ENCODE measurements around the gene RGS7. TPM values are rescaled to one million over a fixed set of nuclear protein-coding genes. Genes with fewer than 3 reads are reported as not detected.

Gene RGS7
- total and polyA plus RNA-seq, 2 of the 4 experiments (the other 2 are of a cell fraction), result 0.58 to 0.72 TPM

GRCh38 chr1:240888039-240888786 is 468.8 kb downstream of the RGS7 start:
- dilution Hi-C loops (cut with HindIII; ENCODE audit: low sequenced_read_pairs, unreplicated experiment) (no loop called here), intact Hi-C loops (cut with micrococcal nuclease) (loop anchor here (5.0 kb wide), 1 partner anchor 59 kb away; no protein-coding TSS in a partner anchor), in situ Hi-C loops (cut with MboI; ENCODE audit: low sequenced_read_pairs) (no loop called here)
- no peak overlapping the region for H4K8ac ChIP-seq (ENCODE audit: low read depth in 2 of 2, low read length in 2 of 2)
- no peaks in the 10 kb centered on the region for H3K4me1 ChIP-seq (ENCODE audit: control insufficient read depth, insufficient read depth, low read length)
- H3K9ac ChIP-seq (ENCODE audit: low read depth, low read length), result no peak overlapping the region
- no peak overlapping the region for H2BK120ac ChIP-seq (ENCODE audit: low read depth, low read length)
- H4K20me1 ChIP-seq (ENCODE audit: insufficient read depth, low read length), result no peaks in the 10 kb centered on the region
- no peak overlapping the region for H2AFZ ChIP-seq (replicated peaks; ENCODE audit: low read length, poor library complexity)
- H2BK5ac ChIP-seq (ENCODE audit: low read depth, low read length, poor library complexity, severe bottlenecking), result no peak overlapping the region
- ChIA-PET CTCF (interaction anchor here (0.6 to 1.0 kb wide), 8 partner anchors 14 to 156 kb away, joined by 3 to 6 read pairs (median 3); no protein-coding TSS in a partner anchor), POLR2A (ENCODE audit: unreplicated experiment) (no interaction called here)
- no peak overlapping the region for H2AK9ac ChIP-seq (replicated peaks; ENCODE audit: low read depth, low read length, poor library complexity)
- H3K18ac ChIP-seq (ENCODE audit: low read depth, low read length), result no peak overlapping the region
- H3K27ac ChIP-seq (ENCODE audit: insufficient read depth, low read length), result no peak overlapping the region
- H3K56ac ChIP-seq (ENCODE audit: extremely low read depth, insufficient read depth, low read length), result no peak overlapping the region
- no peaks in the 10 kb centered on the region for H3K9me3 ChIP-seq (ENCODE audit: control insufficient read depth, insufficient read depth, low read length)
- DNase-seq (no peak), ATAC-seq (ENCODE audit: low read depth) (no peak)
- TF ChIP-seq MAFK (IDR thresholded peaks at IDR 0.05; ENCODE audit: low read depth, low read length) (peak; percentile 96), USF2 (IDR thresholded peaks at IDR 0.05; ENCODE audit: low read depth, low read length) (no peak), SMC3 (IDR thresholded peaks at IDR 0.05; ENCODE audit: low read depth, low read length) (peak; percentile 18; the same call in 1 of the 2 replicates), RAD21 (IDR thresholded peaks at IDR 0.05; ENCODE audit: low read length) (peak; percentile 48), CTCF (conservative IDR thresholded peaks at IDR 0.05; ENCODE audit: low read depth, low read length) (peak; percentile 40)
- H2BK15ac ChIP-seq (ENCODE audit: low read depth, low read length), result no peak overlapping the region
- H3K4ac ChIP-seq (ENCODE audit: low read depth, low read length), result no peak overlapping the region
- BruUV-seq (replicated peaks), result no TSS peak
- H2AK5ac ChIP-seq (ENCODE audit: low read depth, low read length), result no peak overlapping the region
- H3K4me2 ChIP-seq (ENCODE audit: low read depth, low read length), result no peak overlapping the region
- no peaks in the 10 kb centered on the region for H3K27me3 ChIP-seq (ENCODE audit: control insufficient read depth, insufficient read depth, low read length)
- H3K23ac ChIP-seq (ENCODE audit: low read depth, low read length), result no peak overlapping the region
- H3K36me3 ChIP-seq (ENCODE audit: control insufficient read depth, insufficient read depth, low read length), result no peaks in the 10 kb centered on the region
- H3K9me1 ChIP-seq (ENCODE audit: insufficient read depth, low read length), result no peaks in the 10 kb centered on the region
- H2BK20ac ChIP-seq (ENCODE audit: low read depth, low read length), result no peak overlapping the region
- no peak overlapping the region for H4K5ac ChIP-seq (ENCODE audit: low read depth, low read length)
- no peak overlapping the region for H4K91ac ChIP-seq (ENCODE audit: insufficient read depth, low read depth, low read length)
- no peak overlapping the region for H3K14ac ChIP-seq (replicated peaks; ENCODE audit: low read depth, low read length)
- H3K79me1 ChIP-seq (ENCODE audit: low read depth in 1 of 2, low read length in 2 of 2), result no peaks in the 10 kb centered on the region
- H3K4me3 ChIP-seq (ENCODE audit: insufficient read depth, low read depth, low read length), result no peak overlapping the region
- 43% methylated on average over 7 of the region's 15 CpGs; no CpG with 5 or more reads in 1 of the 2 experiments for WGBS, 2 experiments (ENCODE audit: extremely low coverage in 2 of 2, insufficient read length in 1 of 2)

All from IMR-90 (cell line).